IMR-90 (cell line): ENCODE results near the gene HACD4. TPM values are rescaled to one million over a fixed set of nuclear protein-coding genes. Genes with fewer than 3 reads are reported as not detected.

ENCODE experiments used
- ATAC-seq: fragments of 200-7000 bp; cut with Tn5 transposase; 2 replicates; pipeline ENCODE4 v1.9.1; 2020; ENCODE audit warnings: low read depth, mild to moderate bottlenecking, moderate library complexity
- BruUV-seq: library from RNA; stranded (reverse); fragments of 400-500 nt; replicated peaks from 2 replicates; lab custom pipeline; 2021; lab: Mats Ljungman, UMichigan
- CTCF ChIA-PET: fragments of 300-600 bp; formaldehyde crosslinking; extraction: SDS; loops from one replicate; lab custom pipeline; 2021; ENCODE audit warnings: antibody characterized with exemption; lab: Yijun Ruan, JAX
- POLR2A ChIA-PET: fragments of 300-600 bp; sonication (Branson Sonifier 250); formaldehyde crosslinking; loops from one replicate; lab custom pipeline; 2022; ENCODE audit warnings: antibody characterized with exemption; ENCODE audit not compliant: unreplicated experiment; lab: Charles Lee
- DNase-seq: peaks from one replicate; pipeline ENCODE4 v3.0.0; 2013
- H2AFZ ChIP-seq: replicated peaks from 2 replicates; pipeline ENCODE3; 2013; ENCODE audit warnings: low read length, mild to moderate bottlenecking; ENCODE audit not compliant: poor library complexity
- H2AK5ac ChIP-seq: 2 replicates; pipeline ENCODE4 v1.6.1; 2013; ENCODE audit warnings: low read depth, low read length, inconsistent platforms
- H2AK9ac ChIP-seq: replicated peaks from 2 replicates; pipeline ENCODE3; 2013; ENCODE audit warnings: mild to moderate bottlenecking, low read depth, low read length, moderate library complexity; ENCODE audit not compliant: poor library complexity
- H2BK120ac ChIP-seq: 2 replicates; pipeline ENCODE4 v1.6.1; 2013; ENCODE audit warnings: low read depth, low read length, inconsistent platforms
- H2BK15ac ChIP-seq: 3 replicates; pipeline ENCODE4 v1.6.1; 2013; ENCODE audit warnings: low read depth, low read length, inconsistent platforms
- H2BK20ac ChIP-seq: 2 replicates; pipeline ENCODE4 v1.6.1; 2013; ENCODE audit warnings: low read depth, mild to moderate bottlenecking, inconsistent platforms, low read length, moderate library complexity
- H2BK5ac ChIP-seq: 2 replicates; pipeline ENCODE4 v1.6.1; 2013; ENCODE audit warnings: mild to moderate bottlenecking, low read depth, low read length, inconsistent platforms; ENCODE audit not compliant: poor library complexity, severe bottlenecking
- H3K14ac ChIP-seq: replicated peaks from 2 replicates; pipeline ENCODE4 v1.6.1; 2013; ENCODE audit warnings: low read depth, low read length, inconsistent platforms
- H3K18ac ChIP-seq: 2 replicates; pipeline ENCODE4 v1.6.1; 2013; ENCODE audit warnings: low read depth, low read length, control low read depth
- H3K23ac ChIP-seq: 2 replicates; pipeline ENCODE4 v1.6.1; 2013; ENCODE audit warnings: low read depth, low read length, inconsistent platforms
- H3K27ac ChIP-seq: 2 replicates; pipeline ENCODE4 v1.5.1; 2013; ENCODE audit warnings: mild to moderate bottlenecking, control low read depth, low read length; ENCODE audit not compliant: insufficient read depth
- H3K27me3 ChIP-seq: 2 replicates; pipeline ENCODE4 v1.6.1; 2013; ENCODE audit warnings: low read length; ENCODE audit not compliant: control insufficient read depth, insufficient read depth
- H3K36me3 ChIP-seq: 2 replicates; pipeline ENCODE4 v1.6.1; 2013; ENCODE audit warnings: low read length, mixed read lengths; ENCODE audit not compliant: control insufficient read depth, insufficient read depth
- H3K4ac ChIP-seq: 2 replicates; pipeline ENCODE4 v1.6.1; 2013; ENCODE audit warnings: low read depth, low read length, inconsistent platforms
- H3K4me1 ChIP-seq: 2 replicates; pipeline ENCODE4 v1.6.1; 2013; ENCODE audit warnings: low read length, mixed read lengths; ENCODE audit not compliant: control insufficient read depth, insufficient read depth
- H3K4me2 ChIP-seq: 2 replicates; pipeline ENCODE4 v1.6.1; 2013; ENCODE audit warnings: low read depth, mild to moderate bottlenecking, control low read depth, low read length, moderate library complexity
- H3K4me3 ChIP-seq: 2 replicates; pipeline ENCODE4 v1.5.1; 2013; ENCODE audit warnings: low read depth, mild to moderate bottlenecking, control low read depth, low read length, moderate library complexity; ENCODE audit not compliant: insufficient read depth
- H3K56ac ChIP-seq: 2 replicates; pipeline ENCODE4 v1.6.1; 2013; ENCODE audit warnings: low read length, inconsistent platforms; ENCODE audit not compliant: insufficient read depth; ENCODE audit errors: extremely low read depth
- H3K79me1 ChIP-seq, 2 experiments: 2 replicates each; pipeline ENCODE4 v1.6.1; 2013; ENCODE audit warnings: low read length in 2 of 2, inconsistent platforms in 1 of 2, low read depth in 1 of 2
- H3K9ac ChIP-seq: 2 replicates; pipeline ENCODE4 v1.6.1; 2013; ENCODE audit warnings: low read depth, low read length, control low read depth
- H3K9me1 ChIP-seq: 2 replicates; pipeline ENCODE4 v1.6.1; 2013; ENCODE audit warnings: low read length, inconsistent platforms; ENCODE audit not compliant: insufficient read depth
- H3K9me3 ChIP-seq: 2 replicates; pipeline ENCODE4 v1.6.1; 2013; ENCODE audit warnings: low read length; ENCODE audit not compliant: control insufficient read depth, insufficient read depth
- H4K20me1 ChIP-seq: 2 replicates; pipeline ENCODE4 v1.6.1; 2013; ENCODE audit warnings: low read length, inconsistent platforms; ENCODE audit not compliant: insufficient read depth
- H4K5ac ChIP-seq: 2 replicates; pipeline ENCODE4 v1.6.1; 2013; ENCODE audit warnings: mild to moderate bottlenecking, low read depth, low read length, control low read depth
- H4K8ac ChIP-seq, 2 experiments: 2 replicates each; pipeline ENCODE4 v1.6.1; 2013; ENCODE audit warnings: low read depth in 2 of 2, low read length in 2 of 2, control low read depth in 1 of 2, inconsistent platforms in 1 of 2
- H4K91ac ChIP-seq: 2 replicates; pipeline ENCODE4 v1.6.1; 2013; ENCODE audit warnings: low read depth, low read length, inconsistent platforms; ENCODE audit not compliant: insufficient read depth
- BHLHE40 ChIP-seq: fragments of 150-350 bp; IDR thresholded peaks from 2 replicates; pipeline ENCODE4 v1.6.1; 2016; ENCODE audit warnings: mild to moderate bottlenecking, low read depth, low read length
- CEBPB ChIP-seq: IDR thresholded peaks from 2 replicates; pipeline ENCODE4 v1.6.1; 2012; ENCODE audit warnings: low read depth, low read length, improper control_type of control experiment
- CHD1 ChIP-seq: IDR thresholded peaks from 2 replicates; pipeline ENCODE4 v1.6.1; 2012; ENCODE audit warnings: low read depth, low read length, improper control_type of control experiment
- FOS ChIP-seq: fragments of 150-350 bp; IDR thresholded peaks from 2 replicates; pipeline ENCODE4 v1.6.1; 2016; ENCODE audit warnings: low read depth, low read length
- MAFK ChIP-seq: IDR thresholded peaks from 2 replicates; pipeline ENCODE4 v1.6.1; 2012; ENCODE audit warnings: low read depth, low read length, improper control_type of control experiment
- MAZ ChIP-seq: IDR thresholded peaks from 2 replicates; pipeline ENCODE4 v1.6.1; 2012; ENCODE audit warnings: low read depth, mild to moderate bottlenecking, low read length, improper control_type of control experiment, moderate library complexity, borderline replicate concordance
- MXI1 ChIP-seq: IDR thresholded peaks from 2 replicates; pipeline ENCODE4 v1.6.1; 2012; ENCODE audit warnings: low read depth, mild to moderate bottlenecking, low read length, moderate library complexity, borderline replicate concordance
- NFE2L2 ChIP-seq: fragments of 150-350 bp; IDR thresholded peaks from 2 replicates; pipeline ENCODE4 v1.6.1; 2016; ENCODE audit warnings: low read depth, mild to moderate bottlenecking, low read length
- POLR2A ChIP-seq: IDR thresholded peaks from 2 replicates; pipeline ENCODE4 v1.6.1; 2012; ENCODE audit warnings: mild to moderate bottlenecking, low read depth, low read length
- RAD21 ChIP-seq: IDR thresholded peaks from 2 replicates; pipeline ENCODE4 v1.6.1; 2012; ENCODE audit warnings: low read length, improper control_type of control experiment
- RCOR1 ChIP-seq: IDR thresholded peaks from 2 replicates; pipeline ENCODE4 v1.6.1; 2012; ENCODE audit warnings: mild to moderate bottlenecking, low read length, improper control_type of control experiment; ENCODE audit not compliant: insufficient replicate concordance
- RFX5 ChIP-seq: IDR thresholded peaks from 2 replicates; pipeline ENCODE4 v1.8.0; 2012; ENCODE audit warnings: low read depth, mild to moderate bottlenecking, low read length, moderate library complexity
- SMC3 ChIP-seq: fragments of 150-350 bp; IDR thresholded peaks from 2 replicates; pipeline ENCODE4 v1.6.1; 2016; ENCODE audit warnings: low read depth, mild to moderate bottlenecking, antibody characterized with exemption, low read length, moderate library complexity
- WGBS, 2 experiments: methylation state at CpG; one replicate each; pipeline versions ENCODE4 v1.1.5 to v1.1.7; 2013; ENCODE audit warnings: missing lambda C conversion rate in 2 of 2; ENCODE audit not compliant: insufficient read length in 1 of 2; ENCODE audit errors: extremely low coverage in 2 of 2; 5-methylcytosine and 5-hydroxymethylcytosine counted together
- dilution Hi-C: fragments of 300-500 bp; cut with HindIII; formaldehyde crosslinking; loops from one replicate; pipeline ENCODE4 v1.14.3; 2018; ENCODE audit warnings: low sequenced_read_pairs; ENCODE audit not compliant: unreplicated experiment
- in situ Hi-C: fragments of 300-500 bp; cut with MboI; formaldehyde crosslinking; loops from 3 replicates; pipeline ENCODE4 v1.14.3; 2019; ENCODE audit warnings: low sequenced_read_pairs, inconsistent platforms, mixed read lengths
- intact Hi-C: fragments of 100-400 bp; cut with micrococcal nuclease; formaldehyde crosslinking; loops from 2 replicates; pipeline ENCODE4 v1.10.0; 2022
- polyA plus RNA-seq, 3 experiments: library from polyadenylated mRNA; depleted of rRNA; stranded (reverse); fragments of >200 nt; gene quantifications; 2 replicates each; pipeline ENCODE4 v1.2.3, GENCODE V29; 2012; ENCODE audit warnings: low replicate concordance in 1 of 3
- total RNA-seq: library from RNA; depleted of rRNA; stranded (reverse); fragments of >200 nt; gene quantifications from 2 replicates; pipeline ENCODE4 v1.2.3, GENCODE V29; 2012
- TF ChIP-seq, protein P1 (sequence below): conservative IDR thresholded peaks from 2 replicates; pipeline ENCODE4 v1.5.1; 2012; ENCODE audit warnings: mild to moderate bottlenecking, low read depth, low read length, improper control_type of control experiment
- TF ChIP-seq, protein P2 (sequence below): fragments of 150-350 bp; IDR thresholded peaks from 2 replicates; pipeline ENCODE4 v1.6.1; 2017; ENCODE audit warnings: mild to moderate bottlenecking, antibody characterized with exemption, low read length, low read depth

HACD4 gene
- total and polyA plus RNA-seq, 2 of the 4 experiments (the other 2 are of a cell fraction), result 1.9 to 2.2 TPM

GRCh38 chr9:21016701-21017491, 14.5 kb downstream of the HACD4 start:
- intact Hi-C loops, result no loop called here
- H2BK20ac ChIP-seq, result no peak overlapping the region
- CTCF ChIA-PET, result interaction anchor here (0.6 to 1.0 kb wide), 2 partner anchors 95 to 302 kb away, joined by 3 to 7 read pairs; no protein-coding TSS in a partner anchor
- H3K9me1 ChIP-seq, result 0 out of 2 replicates have a peak, but pooled peaks cover 3% of the 10 kb centered on the region
- H2BK5ac ChIP-seq, result peak overlapping the region; percentile 70
- ATAC-seq (peak; percentile 86), DNase-seq (peak; percentile 94)
- H3K14ac ChIP-seq, result peak overlapping the region; percentile 65; the same call in 1 of the 2 replicates
- H4K8ac ChIP-seq, result no peak overlapping the region
- BruUV-seq, result no TSS peak
- H3K4me3 ChIP-seq, result no peak overlapping the region
- H3K9me3 ChIP-seq, result no peaks in the 10 kb centered on the region
- no peak overlapping the region for H2AK5ac ChIP-seq
- POLR2A ChIA-PET, result no interaction called here
- no peak overlapping the region for H4K5ac ChIP-seq
- no peaks in the 10 kb centered on the region for H3K79me1 ChIP-seq
- no peak overlapping the region for H3K23ac ChIP-seq
- no peak overlapping the region for H3K18ac ChIP-seq
- H3K4me1 ChIP-seq, result peaks cover 2% of the 10 kb centered on the region
- no peak overlapping the region for H3K4me2 ChIP-seq
- H3K27ac ChIP-seq, result no peak overlapping the region
- H2AFZ ChIP-seq, result no peak overlapping the region
- H3K27me3 ChIP-seq, result no peaks in the 10 kb centered on the region
- H3K36me3 ChIP-seq, result no peaks in the 10 kb centered on the region
- peak overlapping the region; percentile 61; the same call in 1 of the 2 replicates for H2BK120ac ChIP-seq
- no peak overlapping the region for H3K56ac ChIP-seq
- no peak overlapping the region for H3K9ac ChIP-seq
- H3K4ac ChIP-seq, result peak overlapping the region; percentile 31; the same call in 1 of the 2 replicates
- no peak overlapping the region for H2BK15ac ChIP-seq
- dilution Hi-C loops, result no loop called here
- WGBS, 2 experiments, result no CpG with 5 or more reads among the region's 2 CpGs
- no peak overlapping the region for H2AK9ac ChIP-seq
- in situ Hi-C loops, result no loop called here
- H4K91ac ChIP-seq, result no peak overlapping the region
- no peaks in the 10 kb centered on the region for H4K20me1 ChIP-seq
- TF ChIP-seq NFE2L2 (peak; percentile 21; the same call in 1 of the 2 replicates), CHD1 (no peak), CEBPB (peak; percentile 70; the same call in 1 of the 2 replicates), MXI1 (peak; percentile 37; the same call in 1 of the 2 replicates), RFX5 (no peak), MAFK (peak; percentile 75), POLR2A (no peak), BHLHE40 (0 out of 2 replicates have a peak, but pooled peaks have one; percentile 11), RCOR1 (no peak), RAD21 (no peak), FOS (peak; percentile 71), MAZ (no peak), SMC3 (no peak)
- TF ChIP-seq, protein P1, sequence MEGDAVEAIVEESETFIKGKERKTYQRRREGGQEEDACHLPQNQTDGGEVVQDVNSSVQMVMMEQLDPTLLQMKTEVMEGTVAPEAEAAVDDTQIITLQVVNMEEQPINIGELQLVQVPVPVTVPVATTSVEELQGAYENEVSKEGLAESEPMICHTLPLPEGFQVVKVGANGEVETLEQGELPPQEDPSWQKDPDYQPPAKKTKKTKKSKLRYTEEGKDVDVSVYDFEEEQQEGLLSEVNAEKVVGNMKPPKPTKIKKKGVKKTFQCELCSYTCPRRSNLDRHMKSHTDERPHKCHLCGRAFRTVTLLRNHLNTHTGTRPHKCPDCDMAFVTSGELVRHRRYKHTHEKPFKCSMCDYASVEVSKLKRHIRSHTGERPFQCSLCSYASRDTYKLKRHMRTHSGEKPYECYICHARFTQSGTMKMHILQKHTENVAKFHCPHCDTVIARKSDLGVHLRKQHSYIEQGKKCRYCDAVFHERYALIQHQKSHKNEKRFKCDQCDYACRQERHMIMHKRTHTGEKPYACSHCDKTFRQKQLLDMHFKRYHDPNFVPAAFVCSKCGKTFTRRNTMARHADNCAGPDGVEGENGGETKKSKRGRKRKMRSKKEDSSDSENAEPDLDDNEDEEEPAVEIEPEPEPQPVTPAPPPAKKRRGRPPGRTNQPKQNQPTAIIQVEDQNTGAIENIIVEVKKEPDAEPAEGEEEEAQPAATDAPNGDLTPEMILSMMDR, result no peak
- TF ChIP-seq, protein P2, sequence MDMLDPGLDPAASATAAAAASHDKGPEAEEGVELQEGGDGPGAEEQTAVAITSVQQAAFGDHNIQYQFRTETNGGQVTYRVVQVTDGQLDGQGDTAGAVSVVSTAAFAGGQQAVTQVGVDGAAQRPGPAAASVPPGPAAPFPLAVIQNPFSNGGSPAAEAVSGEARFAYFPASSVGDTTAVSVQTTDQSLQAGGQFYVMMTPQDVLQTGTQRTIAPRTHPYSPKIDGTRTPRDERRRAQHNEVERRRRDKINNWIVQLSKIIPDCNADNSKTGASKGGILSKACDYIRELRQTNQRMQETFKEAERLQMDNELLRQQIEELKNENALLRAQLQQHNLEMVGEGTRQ, result peak; percentile 92
